Measurements from ENCODE around the gene CDH4. TPM values are rescaled to one million over a fixed set of nuclear protein-coding genes. Genes with fewer than 3 reads are reported as not detected.

The CDH4 gene
- total and polyA plus RNA-seq, 4 donors = 5.8 to 24.1 (median 17.1) TPM

DNA sequence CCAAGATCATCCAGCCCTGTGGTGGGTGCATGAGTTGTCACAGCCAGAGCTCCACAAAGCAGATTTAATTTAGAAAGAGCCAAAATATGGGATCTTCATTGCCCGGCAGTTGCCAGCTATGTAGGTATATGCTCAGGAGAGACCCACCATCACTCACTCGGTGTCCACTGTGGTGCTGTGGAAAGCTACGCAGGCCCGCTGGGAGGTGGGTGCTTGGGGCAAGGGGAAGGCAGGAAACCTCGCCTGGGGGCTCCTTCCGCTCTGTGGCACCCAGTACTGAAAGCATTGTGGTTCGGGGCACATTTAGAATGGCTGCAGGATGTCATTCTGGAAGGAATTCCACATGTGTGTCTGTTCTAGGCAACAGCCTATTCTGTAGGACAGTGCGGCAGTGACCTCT lies 553.7 kb downstream of the CDH4 start:
- H3K9me3 ChIP-seq (ENCODE audit: control insufficient read depth, insufficient read depth, low read length) = no peaks in the 10 kb centered on the region
- peaks cover 9% of the 10 kb centered on the region for H3K27me3 ChIP-seq (ENCODE audit: control insufficient read depth, insufficient read depth, low read length)
- no peak overlapping the region for H3K27ac ChIP-seq (ENCODE audit: low read depth, low read length)
- no peak overlapping the region for H3K4me3 ChIP-seq (ENCODE audit: low read depth, low read length)
- peaks cover 56% of the 10 kb centered on the region for H3K4me1 ChIP-seq (ENCODE audit: control insufficient read depth, insufficient read depth, low read length)
- no peak for DNase-seq (ENCODE audit: low read depth in 4 of 6, low spot score in 6 of 6)
- H3K36me3 ChIP-seq (ENCODE audit: control insufficient read depth, insufficient read depth, low read length) = no peaks in the 10 kb centered on the region
- 94% methylated on average over 8 of the region's 8 CpGs for WGBS (ENCODE audit: insufficient coverage)

DNA sequence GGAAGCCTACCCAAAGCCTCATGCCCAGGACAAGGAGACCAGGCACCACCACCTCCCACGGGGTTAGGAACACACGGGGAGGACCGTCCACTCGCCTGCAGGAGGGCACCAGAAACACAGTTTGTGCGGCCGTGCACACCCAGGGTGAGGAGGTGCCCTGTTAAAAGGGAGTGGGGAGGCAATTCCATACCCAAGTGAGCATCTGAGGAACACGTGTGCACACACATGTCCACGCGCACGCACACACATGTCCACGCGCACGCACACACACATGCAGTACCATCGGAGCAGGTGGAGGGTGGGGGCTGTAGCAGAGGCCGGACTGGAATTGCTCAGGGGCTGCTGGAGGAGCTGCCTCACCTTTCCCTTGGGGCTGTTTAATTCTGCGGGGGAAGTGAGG lies 554.3 kb downstream of the CDH4 start:
- H3K36me3 ChIP-seq (ENCODE audit: control insufficient read depth, insufficient read depth, low read length) = no peaks in the 10 kb centered on the region
- H3K4me3 ChIP-seq (ENCODE audit: low read depth, low read length) = no peak overlapping the region
- WGBS (ENCODE audit: insufficient coverage) = 93% methylated on average over 16 of the region's 16 CpGs
- H3K4me1 ChIP-seq (ENCODE audit: control insufficient read depth, insufficient read depth, low read length) = peaks cover 56% of the 10 kb centered on the region
- H3K27me3 ChIP-seq (ENCODE audit: control insufficient read depth, insufficient read depth, low read length) = peaks cover 9% of the 10 kb centered on the region
- no peak for DNase-seq (ENCODE audit: low read depth in 4 of 6, low spot score in 6 of 6)
- H3K9me3 ChIP-seq (ENCODE audit: control insufficient read depth, insufficient read depth, low read length) = no peaks in the 10 kb centered on the region
- no peak overlapping the region for H3K27ac ChIP-seq (ENCODE audit: low read depth, low read length)

DNA sequence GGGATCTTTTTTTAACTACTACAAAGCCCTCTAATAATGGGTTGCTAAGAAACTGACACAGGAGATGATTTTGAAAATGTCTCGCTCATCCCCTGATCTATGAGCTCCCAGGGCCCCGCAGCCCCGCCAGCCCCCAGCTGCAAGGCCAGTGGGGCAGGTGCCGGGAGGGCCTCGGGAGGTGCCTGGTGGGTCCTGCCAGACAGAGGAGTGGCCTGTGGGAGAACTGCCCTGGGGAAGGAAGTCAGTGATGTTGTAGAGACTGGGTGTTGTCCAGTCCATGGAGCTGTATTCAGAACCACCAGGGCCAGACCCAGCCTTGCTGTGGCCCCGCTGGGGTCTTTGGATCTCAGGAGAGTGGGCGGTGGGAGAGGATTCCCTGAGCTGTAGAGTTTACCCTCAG lies 554.9 kb downstream of the CDH4 start:
- H3K27me3 ChIP-seq (ENCODE audit: control insufficient read depth, insufficient read depth, low read length) = peaks cover 9% of the 10 kb centered on the region
- no peak overlapping the region for H3K27ac ChIP-seq (ENCODE audit: low read depth, low read length)
- H3K4me1 ChIP-seq (ENCODE audit: control insufficient read depth, insufficient read depth, low read length) = peaks cover 56% of the 10 kb centered on the region
- H3K4me3 ChIP-seq (ENCODE audit: low read depth, low read length) = no peak overlapping the region
- no peak for DNase-seq (ENCODE audit: low read depth in 4 of 6, low spot score in 6 of 6)
- H3K36me3 ChIP-seq (ENCODE audit: control insufficient read depth, insufficient read depth, low read length) = no peaks in the 10 kb centered on the region
- H3K9me3 ChIP-seq (ENCODE audit: control insufficient read depth, insufficient read depth, low read length) = no peaks in the 10 kb centered on the region
- WGBS (ENCODE audit: insufficient coverage) = 74% methylated on average over 6 of the region's 7 CpGs

GRCh38 chr20:61807471-61808160 lies 555.6 kb downstream of the CDH4 start:
- H3K4me1 ChIP-seq (ENCODE audit: control insufficient read depth, insufficient read depth, low read length) = peaks cover 54% of the 10 kb centered on the region
- WGBS (ENCODE audit: insufficient coverage) = 72% methylated on average over 19 of the region's 22 CpGs
- H3K27ac ChIP-seq (ENCODE audit: low read depth, low read length) = no peak overlapping the region
- H3K9me3 ChIP-seq (ENCODE audit: control insufficient read depth, insufficient read depth, low read length) = no peaks in the 10 kb centered on the region
- H3K27me3 ChIP-seq (ENCODE audit: control insufficient read depth, insufficient read depth, low read length) = peaks cover 9% of the 10 kb centered on the region
- no peak overlapping the region for H3K4me3 ChIP-seq (ENCODE audit: low read depth, low read length)
- no peaks in the 10 kb centered on the region for H3K36me3 ChIP-seq (ENCODE audit: control insufficient read depth, insufficient read depth, low read length)
- no peak for DNase-seq (ENCODE audit: low read depth in 4 of 6, low spot score in 6 of 6)

- 28% methylated on average over 8 of the region's 13 CpGs for WGBS (ENCODE audit: insufficient coverage)
- no peak overlapping the region for H3K27ac ChIP-seq (ENCODE audit: low read depth, low read length)
- H3K27me3 ChIP-seq (ENCODE audit: control insufficient read depth, insufficient read depth, low read length) = peaks cover 6% of the 10 kb centered on the region
- no peaks in the 10 kb centered on the region for H3K36me3 ChIP-seq (ENCODE audit: control insufficient read depth, insufficient read depth, low read length)
- no peaks in the 10 kb centered on the region for H3K9me3 ChIP-seq (ENCODE audit: control insufficient read depth, insufficient read depth, low read length)
- H3K4me3 ChIP-seq (ENCODE audit: low read depth, low read length) = no peak overlapping the region
- H3K4me1 ChIP-seq (ENCODE audit: control insufficient read depth, insufficient read depth, low read length) = peaks cover 52% of the 10 kb centered on the region
- peak in 2 of 6 donors; percentile 44 to 69 for DNase-seq (ENCODE audit: low read depth in 4 of 6, low spot score in 6 of 6)
Measured at GRCh38 chr20:61808447-61808846, 556.4 kb downstream of the CDH4 start.

- Histone ChIP-seq H3K4me3 (ENCODE audit: low read depth, low read length) (no peak overlapping the region), H3K27me3 (ENCODE audit: control insufficient read depth, insufficient read depth, low read length) (peaks cover 4% of the 10 kb centered on the region), H3K9me3 (ENCODE audit: control insufficient read depth, insufficient read depth, low read length) (no peaks in the 10 kb centered on the region), H3K27ac (ENCODE audit: low read depth, low read length) (no peak overlapping the region), H3K36me3 (ENCODE audit: control insufficient read depth, insufficient read depth, low read length) (no peaks in the 10 kb centered on the region), H3K4me1 (ENCODE audit: control insufficient read depth, insufficient read depth, low read length) (peaks cover 45% of the 10 kb centered on the region)
- 86% methylated on average over 20 of the region's 25 CpGs for WGBS (ENCODE audit: insufficient coverage)
- peak in 1 of 6 donors; percentile 39 for DNase-seq (ENCODE audit: low read depth in 4 of 6, low spot score in 6 of 6)
Measured at GRCh38 chr20:61809006-61809770, 557.1 kb downstream of the CDH4 start.

DNA sequence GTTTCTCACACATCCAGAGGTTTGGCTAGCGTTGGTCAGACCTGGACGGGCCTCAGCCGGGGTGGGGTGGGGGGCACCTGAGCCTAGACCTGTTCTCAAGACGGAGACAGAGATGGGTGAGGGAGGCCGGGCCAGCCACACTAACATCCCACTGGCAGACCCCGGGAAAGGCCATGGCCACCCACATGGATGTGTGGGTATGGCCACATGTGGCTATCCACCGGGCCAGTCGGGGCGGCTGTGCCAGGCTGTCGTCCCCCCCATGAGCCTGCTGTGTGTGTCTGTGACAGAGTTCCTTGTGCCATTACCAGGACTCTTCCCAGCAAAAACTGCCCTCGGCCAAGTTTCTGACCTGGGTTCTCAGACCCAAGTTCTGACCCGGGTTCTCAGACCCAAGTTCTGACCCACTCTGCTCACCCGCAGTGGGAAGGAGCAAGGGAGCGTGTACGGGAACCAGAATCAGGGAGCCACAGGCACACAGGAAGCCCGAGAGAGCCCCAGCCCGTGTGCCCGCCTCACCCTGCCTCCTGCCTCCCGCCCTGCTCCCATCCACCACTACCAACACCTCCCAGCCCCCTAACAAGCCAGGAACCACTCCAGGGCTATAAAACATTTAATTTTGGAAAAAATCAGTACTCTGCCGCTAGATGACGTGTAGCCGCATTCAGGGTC lies 558.1 kb downstream of the CDH4 start:
- Histone ChIP-seq H3K9me3 (ENCODE audit: control insufficient read depth, insufficient read depth, low read length) (no peaks in the 10 kb centered on the region), H3K27ac (ENCODE audit: low read depth, low read length) (no peak overlapping the region), H3K4me1 (ENCODE audit: control insufficient read depth, insufficient read depth, low read length) (peaks cover 42% of the 10 kb centered on the region), H3K36me3 (ENCODE audit: control insufficient read depth, insufficient read depth, low read length) (no peaks in the 10 kb centered on the region), H3K27me3 (ENCODE audit: control insufficient read depth, insufficient read depth, low read length) (no peaks in the 10 kb centered on the region), H3K4me3 (ENCODE audit: low read depth, low read length) (no peak overlapping the region)
- DNase-seq (ENCODE audit: low read depth in 4 of 6, low spot score in 6 of 6) = no peak
- 96% methylated on average over 21 of the region's 22 CpGs for WGBS (ENCODE audit: insufficient coverage)

GRCh38 chr20:61810738-61811135 lies 558.7 kb downstream of the CDH4 start:
- Histone ChIP-seq H3K27me3 (ENCODE audit: control insufficient read depth, insufficient read depth, low read length) (no peaks in the 10 kb centered on the region), H3K27ac (ENCODE audit: low read depth, low read length) (no peak overlapping the region), H3K9me3 (ENCODE audit: control insufficient read depth, insufficient read depth, low read length) (no peaks in the 10 kb centered on the region), H3K36me3 (ENCODE audit: control insufficient read depth, insufficient read depth, low read length) (no peaks in the 10 kb centered on the region), H3K4me3 (ENCODE audit: low read depth, low read length) (no peak overlapping the region), H3K4me1 (ENCODE audit: control insufficient read depth, insufficient read depth, low read length) (peaks cover 42% of the 10 kb centered on the region)
- 65% methylated on average over 13 of the region's 17 CpGs for WGBS (ENCODE audit: insufficient coverage)
- DNase-seq (ENCODE audit: low read depth in 4 of 6, low spot score in 6 of 6) = peak in 1 of 6 donors; percentile 82

DNA sequence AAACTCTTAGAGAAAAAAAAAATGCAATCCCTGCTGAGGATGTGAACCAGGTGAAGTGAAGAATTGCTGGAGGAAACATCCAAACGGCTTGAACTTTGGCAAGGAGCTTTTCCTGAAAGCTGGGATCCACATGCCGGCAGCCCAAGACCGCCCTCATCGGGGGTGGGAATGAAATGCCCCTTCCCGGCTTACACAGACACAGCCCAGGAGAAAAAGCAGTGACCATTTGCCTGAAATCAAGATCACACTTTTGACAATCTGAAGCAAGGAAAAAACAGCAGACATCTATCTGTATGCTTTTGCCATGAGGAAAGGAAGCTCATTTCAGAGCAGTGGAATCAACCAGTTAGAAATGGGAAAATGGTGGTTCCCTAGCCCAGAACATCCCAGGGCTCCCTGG lies 559.1 kb downstream of the CDH4 start:
- Histone ChIP-seq H3K9me3 (ENCODE audit: control insufficient read depth, insufficient read depth, low read length) (no peaks in the 10 kb centered on the region), H3K4me3 (ENCODE audit: low read depth, low read length) (no peak overlapping the region), H3K27me3 (ENCODE audit: control insufficient read depth, insufficient read depth, low read length) (no peaks in the 10 kb centered on the region), H3K4me1 (ENCODE audit: control insufficient read depth, insufficient read depth, low read length) (peaks cover 41% of the 10 kb centered on the region), H3K27ac (ENCODE audit: low read depth, low read length) (no peak overlapping the region), H3K36me3 (ENCODE audit: control insufficient read depth, insufficient read depth, low read length) (no peaks in the 10 kb centered on the region)
- DNase-seq (ENCODE audit: low read depth in 4 of 6, low spot score in 6 of 6) = no peak
- 64% methylated on average over 5 of the region's 5 CpGs for WGBS (ENCODE audit: insufficient coverage)
